OCI-LY7 (cell line): ENCODE measurements around the gene MRPL34.

Experiments used
- CTCF ChIP-seq: fragments of 200-600 bp; sonication (generic); conservative IDR thresholded peaks from 2 replicates; pipeline ENCODE4 v1.5.1; 2014; ENCODE audit warnings: mild to moderate bottlenecking, antibody characterized with exemption, low read length, moderate library complexity, mixed read lengths
- EZH2phosphoT487 ChIP-seq: fragments of 200-600 bp; sonication (generic); IDR thresholded peaks from 2 replicates; pipeline ENCODE4 v1.6.1; 2018; ENCODE audit warnings: low read depth, borderline replicate concordance, mild to moderate bottlenecking, mixed run types, antibody characterized with exemption, low read length, moderate library complexity, mixed read lengths

DNA sequence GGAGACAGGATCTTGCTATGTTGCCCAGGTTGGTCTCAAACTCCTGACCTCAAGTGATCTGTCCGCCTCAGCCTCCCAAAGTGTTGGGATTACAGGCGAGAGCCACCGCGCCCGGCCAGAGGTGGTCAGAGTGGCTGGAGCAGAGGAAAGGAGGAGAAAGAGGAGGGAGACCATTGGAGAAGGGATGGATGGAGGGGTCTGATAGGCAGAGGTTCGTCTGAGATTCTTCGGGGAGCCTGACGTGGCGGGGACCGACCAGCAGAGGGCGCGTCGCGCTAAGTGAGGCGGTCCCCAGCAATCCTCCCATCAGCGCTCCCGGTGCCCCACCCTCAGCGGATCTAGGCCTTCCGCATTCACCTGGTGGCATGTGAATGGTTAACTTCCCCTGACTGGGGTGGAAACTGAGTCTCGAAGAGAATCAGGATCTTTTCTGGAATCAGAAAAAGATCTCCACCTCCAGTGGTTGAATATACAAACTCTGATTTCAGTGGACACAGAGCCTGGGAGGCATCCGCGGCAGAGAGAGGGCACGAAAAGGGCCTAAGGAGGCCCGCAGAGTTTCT lies 40.5 kb downstream of the MRPL34 start:
- TF ChIP-seq CTCF (peak; percentile 88), EZH2phosphoT487 (no peak)
